Activated CD8-positive, alpha-beta T cell treated with anti-CD3 and anti-CD28 coated beads, Interleukin-2, amount 10 ng/mL, durations not matched to agents 7 days and 5 days (primary cell): ENCODE measurements around the gene BPIFA2. TPM values are rescaled to one million over a fixed set of nuclear protein-coding genes. Genes with fewer than 3 reads are reported as not detected.

Experiments
- ATAC-seq: fragments of 150-1000 bp; cut with Tn5 transposase; one replicate; pipeline ENCODE4 v1.10.0; 2021; ENCODE audit warnings: moderate library complexity
- CTCF ChIA-PET: fragments of 350-600 bp; sonication (Branson Sonifier 250); formaldehyde crosslinking; loops from one replicate; lab custom pipeline; 2021; ENCODE audit warnings: antibody characterized with exemption; lab: Charles Lee
- POLR2A ChIA-PET: fragments of 350-600 bp; sonication (Branson Sonifier 250); formaldehyde crosslinking; loops from one replicate; lab custom pipeline; 2021; ENCODE audit warnings: antibody characterized with exemption; lab: Charles Lee
- DNase-seq: peaks from one replicate; pipeline ENCODE4 v3.0.0-alpha.2; 2020
- H3K27ac Mint-ChIP-seq: one replicate; pipeline ENCODE4 v1.8.0; 2021; ENCODE audit warnings: mild to moderate bottlenecking, mixed read lengths
- H3K27me3 Mint-ChIP-seq: one replicate; pipeline ENCODE4 v1.8.0; 2021; ENCODE audit warnings: low read depth, mixed read lengths
- H3K36me3 Mint-ChIP-seq: one replicate; pipeline ENCODE4 v1.8.0; 2021; ENCODE audit warnings: low read depth, mixed read lengths
- H3K4me1 Mint-ChIP-seq: one replicate; pipeline ENCODE4 v1.8.0; 2021; ENCODE audit warnings: low read depth, mixed read lengths
- H3K4me3 Mint-ChIP-seq: one replicate; pipeline ENCODE4 v1.8.0; 2021; ENCODE audit warnings: mild to moderate bottlenecking, mixed read lengths
- H3K9me3 Mint-ChIP-seq: one replicate; pipeline ENCODE4 v1.8.0; 2022; ENCODE audit warnings: mixed read lengths; ENCODE audit not compliant: insufficient read depth
- total RNA-seq, 2 experiments: library from RNA; stranded (reverse); gene quantifications; one replicate each; pipeline ENCODE4 v1.2.3, GENCODE V29; 2021

Gene BPIFA2
- total RNA-seq, 2 experiments from 2014 or later: not detected

GRCh38 chr20:33163856-33164762, 3.9 kb upstream of the BPIFA2 start:
- ATAC-seq: no peak
- Mint-ChIP-seq H3K36me3 (no peaks in the 10 kb centered on the region), H3K27me3 (peaks cover 7% of the 10 kb centered on the region), H3K4me1 (no peaks in the 10 kb centered on the region), H3K4me3 (no peak overlapping the region), H3K9me3 (peaks cover 3% of the 10 kb centered on the region), H3K27ac (no peak overlapping the region)
- CTCF ChIA-PET: no interaction called here
- no peak for DNase-seq
- POLR2A ChIA-PET: no interaction called here

DNA sequence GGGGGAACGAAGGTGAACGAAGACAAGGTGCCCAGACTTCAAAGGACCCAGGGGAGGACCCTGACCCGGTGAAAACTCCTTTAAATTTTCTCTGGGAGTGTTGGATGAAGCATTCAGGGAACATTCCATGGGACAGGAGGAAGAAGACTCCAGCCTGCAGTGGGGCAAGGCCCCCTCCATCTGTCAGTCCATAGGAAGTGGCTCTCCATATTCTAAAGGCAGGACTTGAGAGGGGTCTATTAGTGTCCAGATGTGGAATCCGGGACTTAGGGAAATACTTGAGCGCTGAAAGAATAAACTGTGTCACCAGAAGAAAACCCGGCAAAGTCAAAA, 3.2 kb upstream of the BPIFA2 start:
- POLR2A ChIA-PET: no interaction called here
- Mint-ChIP-seq H3K4me3 (no peak overlapping the region), H3K4me1 (no peaks in the 10 kb centered on the region), H3K27me3 (peaks cover 7% of the 10 kb centered on the region), H3K36me3 (no peaks in the 10 kb centered on the region), H3K27ac (no peak overlapping the region), H3K9me3 (peaks cover 10% of the 10 kb centered on the region)
- ATAC-seq: no peak
- DNase-seq: no peak
- CTCF ChIA-PET: no interaction called here

GRCh38 chr20:33165416-33166055, 2.4 kb upstream of the BPIFA2 start:
- ChIA-PET CTCF (no interaction called here), POLR2A (no interaction called here)
- DNase-seq: no peak
- Mint-ChIP-seq H3K4me3 (no peak overlapping the region), H3K36me3 (no peaks in the 10 kb centered on the region), H3K27ac (no peak overlapping the region), H3K4me1 (no peaks in the 10 kb centered on the region), H3K27me3 (peaks cover 7% of the 10 kb centered on the region), H3K9me3 (peaks cover 13% of the 10 kb centered on the region)
- ATAC-seq: no peak

DNA sequence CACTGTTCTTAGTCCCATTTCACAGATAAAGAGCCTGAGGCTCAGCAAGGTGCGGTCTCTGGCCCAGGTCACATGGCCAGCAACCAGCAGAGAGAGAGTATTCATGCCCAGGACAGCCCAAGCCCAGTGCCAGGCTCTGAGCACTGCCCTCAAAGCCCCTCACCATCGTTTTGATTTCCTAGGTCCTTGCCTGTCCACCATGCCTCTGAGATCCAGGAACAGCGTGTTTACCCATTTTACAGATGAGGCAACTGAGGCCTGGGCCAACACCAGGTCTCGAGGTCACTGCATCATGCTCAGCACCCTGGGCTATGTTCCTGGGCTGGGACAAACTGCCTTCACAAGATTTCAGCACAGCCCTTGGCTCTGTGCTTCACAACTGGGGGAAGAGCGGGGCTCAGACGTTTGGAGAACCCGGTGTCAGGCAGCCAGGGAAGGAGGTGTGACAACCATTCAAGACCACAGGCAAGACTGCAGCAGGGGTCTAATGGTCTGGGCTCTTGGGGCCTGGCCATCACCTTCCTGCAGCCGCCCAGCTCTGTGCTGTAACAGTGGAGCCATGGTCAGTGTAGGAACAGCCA, 1.3 kb upstream of the BPIFA2 start:
- no peak for DNase-seq
- peaks cover 9% of the 10 kb centered on the region for H3K27me3 Mint-ChIP-seq
- no peak for ATAC-seq
- CTCF ChIA-PET: interaction anchor here (0.9 kb wide), 1 partner anchor 11 kb away, joined by 3 read pairs; no protein-coding TSS in a partner anchor
- POLR2A ChIA-PET: no interaction called here
- H3K4me3 Mint-ChIP-seq: no peak overlapping the region
- H3K4me1 Mint-ChIP-seq: no peaks in the 10 kb centered on the region
- H3K9me3 Mint-ChIP-seq: peaks cover 18% of the 10 kb centered on the region
- no peaks in the 10 kb centered on the region for H3K36me3 Mint-ChIP-seq
- no peak overlapping the region for H3K27ac Mint-ChIP-seq

- CTCF ChIA-PET: interaction anchor here (0.9 to 1.0 kb wide), 2 partner anchors 12 to 132 kb away, joined by 3 read pairs; no protein-coding TSS in a partner anchor
- no peak overlapping the region for H3K27ac Mint-ChIP-seq
Observed at GRCh38 chr20:33169176-33169794, 1.3 kb downstream of the BPIFA2 start.

GRCh38 chr20:33172781-33173180, 4.8 kb downstream of the BPIFA2 start:
- ATAC-seq (no peak), DNase-seq (no peak)
- Mint-ChIP-seq H3K27ac (no peak overlapping the region), H3K9me3 (peaks cover 18% of the 10 kb centered on the region), H3K4me1 (no peaks in the 10 kb centered on the region), H3K27me3 (peaks cover 4% of the 10 kb centered on the region), H3K4me3 (no peak overlapping the region), H3K36me3 (no peaks in the 10 kb centered on the region)
- POLR2A ChIA-PET: no interaction called here
- CTCF ChIA-PET: no interaction called here

More at GRCh38 chr20:33169176-33169794, 1.3 kb downstream of the BPIFA2 start:
- POLR2A ChIA-PET: no interaction called here
- ATAC-seq: no peak
- Mint-ChIP-seq H3K4me3 (no peak overlapping the region), H3K9me3 (peaks cover 18% of the 10 kb centered on the region), H3K27me3 (peaks cover 9% of the 10 kb centered on the region), H3K4me1 (no peaks in the 10 kb centered on the region), H3K36me3 (no peaks in the 10 kb centered on the region)
- peak; percentile 45 for DNase-seq

- H3K36me3 Mint-ChIP-seq: no peaks in the 10 kb centered on the region
- POLR2A ChIA-PET: no interaction called here
Observed at GRCh38 chr20:33175123-33175522, 7.2 kb downstream of the BPIFA2 start.

GRCh38 chr20:33176101-33176500, 8.1 kb downstream of the BPIFA2 start:
- ChIA-PET POLR2A (no interaction called here), CTCF (interaction anchor here (0.8 kb wide), 1 partner anchor 118 kb away, joined by 3 read pairs; no protein-coding TSS in a partner anchor)
- H3K27ac Mint-ChIP-seq: no peak overlapping the region
- peaks cover 4% of the 10 kb centered on the region for H3K27me3 Mint-ChIP-seq
- no peaks in the 10 kb centered on the region for H3K36me3 Mint-ChIP-seq
- no peak overlapping the region for H3K4me3 Mint-ChIP-seq
- no peaks in the 10 kb centered on the region for H3K4me1 Mint-ChIP-seq
- peaks cover 3% of the 10 kb centered on the region for H3K9me3 Mint-ChIP-seq
- DNase-seq (no peak), ATAC-seq (no peak)

More at GRCh38 chr20:33175123-33175522, 7.2 kb downstream of the BPIFA2 start:
- Mint-ChIP-seq H3K4me1 (no peaks in the 10 kb centered on the region), H3K4me3 (no peak overlapping the region), H3K9me3 (peaks cover 5% of the 10 kb centered on the region), H3K27me3 (peaks cover 4% of the 10 kb centered on the region), H3K27ac (no peak overlapping the region)
- no peak for ATAC-seq
- CTCF ChIA-PET: no interaction called here
- no peak for DNase-seq

GRCh38 chr20:33177866-33178265, 9.9 kb downstream of the BPIFA2 start:
- no peaks in the 10 kb centered on the region for H3K27me3 Mint-ChIP-seq
- no peak overlapping the region for H3K4me3 Mint-ChIP-seq
- ATAC-seq (no peak), DNase-seq (no peak)
- H3K27ac Mint-ChIP-seq: no peak overlapping the region
- ChIA-PET CTCF (interaction anchor here (0.7 kb wide), 1 partner anchor 11 kb away, joined by 3 read pairs; no protein-coding TSS in a partner anchor), POLR2A (no interaction called here)
- H3K9me3 Mint-ChIP-seq: no peaks in the 10 kb centered on the region
- H3K36me3 Mint-ChIP-seq: no peaks in the 10 kb centered on the region
- H3K4me1 Mint-ChIP-seq: no peaks in the 10 kb centered on the region

- Mint-ChIP-seq H3K4me1 (no peaks in the 10 kb centered on the region), H3K4me3 (no peak overlapping the region), H3K9me3 (no peaks in the 10 kb centered on the region), H3K27ac (no peak overlapping the region), H3K36me3 (no peaks in the 10 kb centered on the region), H3K27me3 (no peaks in the 10 kb centered on the region)
- DNase-seq (no peak), ATAC-seq (no peak)
- POLR2A ChIA-PET: no interaction called here
- CTCF ChIA-PET: no interaction called here
Observed at GRCh38 chr20:33178726-33179125, 10.8 kb downstream of the BPIFA2 start.

DNA sequence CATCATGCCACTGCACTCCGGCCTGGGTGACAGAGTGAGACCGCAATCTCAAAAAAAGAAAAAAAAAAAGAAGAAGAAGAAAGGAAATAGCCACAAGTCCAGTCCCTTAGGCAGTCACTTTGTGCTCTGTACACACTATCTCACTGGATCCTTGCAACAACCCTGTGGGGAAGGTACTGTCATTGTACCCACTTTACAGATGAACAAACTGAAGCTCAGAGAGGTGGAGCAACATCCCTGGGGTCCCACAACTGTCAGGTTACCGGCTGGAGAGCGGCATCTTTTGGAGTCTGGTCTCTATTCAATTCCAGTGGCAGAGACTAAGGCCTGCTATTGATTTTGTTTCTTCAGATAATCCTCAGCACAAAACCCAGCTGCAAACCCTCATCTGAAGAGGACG, 12.2 kb downstream of the BPIFA2 start:
- Mint-ChIP-seq H3K4me3 (no peak overlapping the region), H3K36me3 (no peaks in the 10 kb centered on the region), H3K4me1 (no peaks in the 10 kb centered on the region), H3K9me3 (no peaks in the 10 kb centered on the region), H3K27ac (no peak overlapping the region), H3K27me3 (no peaks in the 10 kb centered on the region)
- ChIA-PET POLR2A (no interaction called here), CTCF (no interaction called here)
- ATAC-seq (no peak), DNase-seq (no peak)
